Neural crest cell (in vitro differentiated cells): Measurements from ENCODE around the gene CKAP5. TPM values are rescaled to one million over a fixed set of nuclear protein-coding genes. Genes with fewer than 3 reads are reported as not detected.

Experiments
- DNase-seq: peaks from one replicate; pipeline ENCODE4 v3.0.0; 2021; ENCODE audit warnings: low read depth, mixed read lengths, low spot score
- H3K27ac Mint-ChIP-seq: one replicate; pipeline ENCODE4 v1.8.0; 2021; ENCODE audit warnings: mild to moderate bottlenecking, mixed read lengths; ENCODE audit not compliant: unreplicated experiment
- H3K27me3 Mint-ChIP-seq: 2 replicates; pipeline ENCODE4 v1.8.0; 2021; ENCODE audit warnings: low read depth, mild to moderate bottlenecking, mixed read lengths
- H3K36me3 Mint-ChIP-seq: 2 replicates; pipeline ENCODE4 v1.8.0; 2021; ENCODE audit warnings: low read depth, mild to moderate bottlenecking, mixed read lengths
- H3K4me1 Mint-ChIP-seq: 2 replicates; pipeline ENCODE4 v1.8.0; 2021; ENCODE audit warnings: mixed read lengths
- H3K4me3 Mint-ChIP-seq: one replicate; pipeline ENCODE4 v1.8.0; 2021; ENCODE audit warnings: mild to moderate bottlenecking, mixed read lengths
- H3K9me3 Mint-ChIP-seq: 2 replicates; pipeline ENCODE4 v1.8.0; 2021; ENCODE audit warnings: mixed read lengths
- total RNA-seq: library from RNA; stranded (reverse); gene quantifications from 2 replicates; pipeline ENCODE4 v1.2.1, GENCODE V29; 2021
- TF ChIP-seq, protein P1 (sequence below): fragments of 200-600 bp; sonication (generic); conservative IDR thresholded peaks from 2 replicates; pipeline ENCODE4 v1.5.0; 2021; ENCODE audit warnings: antibody characterized with exemption, mild to moderate bottlenecking

CKAP5 gene
- total RNA-seq, 1 donor from 2014 or later, result 253 TPM

DNA sequence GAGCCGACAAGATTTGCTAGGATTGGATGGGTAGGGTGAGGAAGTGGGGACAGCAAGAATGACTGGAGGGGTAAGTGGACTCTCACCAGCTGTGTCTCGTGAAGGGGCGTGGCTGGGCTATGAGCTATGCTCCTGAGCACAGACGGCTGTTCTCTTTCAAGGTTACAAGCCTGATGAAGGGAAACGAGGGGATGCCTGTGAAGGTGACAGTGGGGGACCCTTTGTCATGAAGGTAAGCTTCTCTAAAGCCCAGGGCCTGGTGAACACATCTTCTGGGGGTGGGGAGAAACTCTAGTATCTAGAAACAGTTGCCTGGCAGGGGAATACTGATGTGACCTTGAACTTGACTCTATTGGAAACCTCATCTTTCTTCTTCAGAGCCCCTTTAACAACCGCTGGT is 107.2 kb downstream of the CKAP5 start:
- no peak overlapping the region for H3K4me3 Mint-ChIP-seq
- H3K36me3 Mint-ChIP-seq, result peaks cover 30% of the 10 kb centered on the region
- TF ChIP-seq, protein P1, sequence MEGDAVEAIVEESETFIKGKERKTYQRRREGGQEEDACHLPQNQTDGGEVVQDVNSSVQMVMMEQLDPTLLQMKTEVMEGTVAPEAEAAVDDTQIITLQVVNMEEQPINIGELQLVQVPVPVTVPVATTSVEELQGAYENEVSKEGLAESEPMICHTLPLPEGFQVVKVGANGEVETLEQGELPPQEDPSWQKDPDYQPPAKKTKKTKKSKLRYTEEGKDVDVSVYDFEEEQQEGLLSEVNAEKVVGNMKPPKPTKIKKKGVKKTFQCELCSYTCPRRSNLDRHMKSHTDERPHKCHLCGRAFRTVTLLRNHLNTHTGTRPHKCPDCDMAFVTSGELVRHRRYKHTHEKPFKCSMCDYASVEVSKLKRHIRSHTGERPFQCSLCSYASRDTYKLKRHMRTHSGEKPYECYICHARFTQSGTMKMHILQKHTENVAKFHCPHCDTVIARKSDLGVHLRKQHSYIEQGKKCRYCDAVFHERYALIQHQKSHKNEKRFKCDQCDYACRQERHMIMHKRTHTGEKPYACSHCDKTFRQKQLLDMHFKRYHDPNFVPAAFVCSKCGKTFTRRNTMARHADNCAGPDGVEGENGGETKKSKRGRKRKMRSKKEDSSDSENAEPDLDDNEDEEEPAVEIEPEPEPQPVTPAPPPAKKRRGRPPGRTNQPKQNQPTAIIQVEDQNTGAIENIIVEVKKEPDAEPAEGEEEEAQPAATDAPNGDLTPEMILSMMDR, result no peak
- DNase-seq, result no peak
- no peaks in the 10 kb centered on the region for H3K4me1 Mint-ChIP-seq
- no peaks in the 10 kb centered on the region for H3K9me3 Mint-ChIP-seq
- no peaks in the 10 kb centered on the region for H3K27me3 Mint-ChIP-seq
- H3K27ac Mint-ChIP-seq, result no peak overlapping the region

DNA sequence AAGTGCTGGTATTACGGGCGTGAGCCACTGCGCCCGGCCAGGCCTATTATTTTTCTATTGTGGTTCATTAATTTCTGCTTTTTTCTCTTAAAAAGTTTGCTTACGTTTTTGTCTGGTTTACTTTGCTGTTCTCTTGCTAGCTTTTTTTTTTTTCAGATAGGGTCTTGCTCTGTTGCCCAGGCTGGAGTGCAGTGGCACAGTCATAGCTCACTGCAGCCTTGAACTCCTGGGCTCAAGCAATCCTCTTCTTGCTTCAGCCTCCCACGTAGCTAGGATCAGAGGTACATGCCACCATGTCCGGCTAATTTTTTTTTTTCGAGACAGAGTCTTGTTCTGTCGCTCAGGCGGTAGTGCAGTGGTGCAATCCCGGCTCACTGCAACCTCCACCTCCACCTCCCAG is 108.4 kb downstream of the CKAP5 start:
- TF ChIP-seq, protein P1, result no peak
- Mint-ChIP-seq H3K4me3 (peak overlapping the region; percentile 54), H3K36me3 (peaks cover 24% of the 10 kb centered on the region), H3K27me3 (no peaks in the 10 kb centered on the region), H3K27ac (no peak overlapping the region), H3K4me1 (no peaks in the 10 kb centered on the region), H3K9me3 (no peaks in the 10 kb centered on the region)
- DNase-seq, result no peak

DNA sequence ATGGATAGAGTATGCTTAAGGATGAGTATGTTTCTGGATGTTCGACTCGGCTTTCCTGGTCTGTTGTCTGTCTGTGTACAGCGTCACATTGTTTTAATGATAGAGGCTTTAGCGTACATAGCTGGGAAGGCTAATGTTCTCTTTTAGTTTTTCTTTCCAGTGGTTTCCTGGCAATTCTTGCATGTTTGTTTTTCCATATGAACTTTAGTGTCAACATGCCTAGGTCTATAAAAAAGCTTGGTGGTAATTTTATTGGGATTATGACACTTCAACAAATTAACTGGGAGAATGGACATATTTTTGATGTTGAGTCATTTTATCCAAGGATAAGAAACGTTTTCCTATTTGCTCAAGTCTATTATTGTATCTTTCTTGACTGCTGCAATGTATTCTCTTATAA is 109.5 kb downstream of the CKAP5 start:
- H3K36me3 Mint-ChIP-seq, result peaks cover 16% of the 10 kb centered on the region
- H3K4me3 Mint-ChIP-seq, result peak overlapping the region; percentile 21
- no peak overlapping the region for H3K27ac Mint-ChIP-seq
- no peaks in the 10 kb centered on the region for H3K27me3 Mint-ChIP-seq
- no peaks in the 10 kb centered on the region for H3K4me1 Mint-ChIP-seq
- TF ChIP-seq, protein P1, result no peak
- no peak for DNase-seq
- no peaks in the 10 kb centered on the region for H3K9me3 Mint-ChIP-seq

DNA sequence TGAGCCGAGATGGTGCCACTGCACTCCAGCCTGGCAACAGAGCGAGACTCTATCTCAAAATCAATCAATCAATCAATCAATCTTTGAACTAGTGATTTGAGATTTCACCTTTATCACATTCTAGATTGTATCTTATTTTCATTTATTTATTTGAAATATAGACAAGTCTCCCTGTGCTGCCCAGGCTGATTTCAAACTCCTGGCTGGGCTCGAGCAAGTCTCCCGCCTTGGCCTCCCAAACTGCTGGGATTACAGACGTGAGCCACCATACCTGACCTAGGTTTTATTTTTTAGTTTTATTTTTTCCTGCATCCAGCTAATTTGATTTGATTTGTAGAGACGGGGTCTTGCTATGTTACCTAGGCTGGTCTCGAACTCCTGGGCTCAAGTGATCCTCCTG is 109.9 kb downstream of the CKAP5 start:
- H3K4me1 Mint-ChIP-seq, result no peaks in the 10 kb centered on the region
- peak overlapping the region; percentile 21 for H3K4me3 Mint-ChIP-seq
- H3K27me3 Mint-ChIP-seq, result no peaks in the 10 kb centered on the region
- H3K27ac Mint-ChIP-seq, result no peak overlapping the region
- TF ChIP-seq, protein P1, result no peak
- DNase-seq, result no peak
- H3K9me3 Mint-ChIP-seq, result no peaks in the 10 kb centered on the region
- H3K36me3 Mint-ChIP-seq, result peaks cover 11% of the 10 kb centered on the region

DNA sequence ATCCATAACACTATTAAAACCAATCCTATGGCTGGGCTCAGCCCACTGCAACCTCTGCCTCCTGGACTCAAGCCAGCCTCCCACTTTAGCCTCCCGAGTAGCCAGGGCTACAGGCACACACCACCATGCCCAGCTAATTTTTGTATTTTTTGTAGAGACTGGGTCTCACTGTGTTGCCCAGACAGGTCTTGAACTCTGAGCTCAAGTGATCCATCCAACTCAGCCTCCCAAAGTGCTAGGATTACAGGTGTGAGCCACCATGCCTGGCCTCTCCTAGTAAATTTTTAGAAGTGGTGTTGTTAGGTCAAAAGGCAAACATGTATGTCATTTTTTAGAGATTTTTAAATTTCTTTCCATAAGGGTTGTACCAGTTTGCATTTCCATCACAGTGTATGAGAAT is 112.8 kb downstream of the CKAP5 start:
- Mint-ChIP-seq H3K27ac (no peak overlapping the region), H3K4me1 (no peaks in the 10 kb centered on the region), H3K4me3 (no peak overlapping the region), H3K27me3 (no peaks in the 10 kb centered on the region), H3K36me3 (no peaks in the 10 kb centered on the region), H3K9me3 (no peaks in the 10 kb centered on the region)
- no peak for DNase-seq
- TF ChIP-seq, protein P1, result no peak

DNA sequence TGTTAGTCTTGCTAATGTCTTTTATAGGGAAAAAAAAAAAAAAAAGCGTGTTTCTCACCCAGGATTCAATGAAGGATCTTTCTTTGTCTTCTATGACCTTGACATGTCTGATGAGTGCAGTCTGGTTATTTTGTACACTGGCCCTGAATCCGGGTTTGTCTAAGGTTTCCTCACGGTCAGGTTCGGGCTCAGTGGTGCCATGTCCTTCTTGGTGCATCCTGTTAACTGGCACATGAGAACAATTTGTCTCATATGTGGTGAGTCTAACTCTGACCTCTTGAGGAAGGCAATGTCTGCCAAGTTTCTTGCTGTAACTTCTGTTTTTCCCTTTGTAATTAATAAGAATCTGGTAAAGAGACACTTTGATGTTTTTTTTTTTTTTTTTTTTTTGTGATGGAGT is 114.5 kb downstream of the CKAP5 start:
- Mint-ChIP-seq H3K4me3 (no peak overlapping the region), H3K27me3 (no peaks in the 10 kb centered on the region), H3K36me3 (no peaks in the 10 kb centered on the region), H3K27ac (no peak overlapping the region), H3K4me1 (no peaks in the 10 kb centered on the region), H3K9me3 (no peaks in the 10 kb centered on the region)
- TF ChIP-seq, protein P1, result no peak
- no peak for DNase-seq
